ENCODE measurements around the gene SNRNP35. TPM values are rescaled to one million over a fixed set of nuclear protein-coding genes. Genes with fewer than 3 reads are reported as not detected.

SNRNP35 gene
- total and polyA plus RNA-seq, 9 of the 15 experiments (the other 6 are each of a cell fraction or from before 2014, with no cell fraction given) = 17.7 to 41.0 (median 25.5) TPM

GRCh38 chr12:123457980-123458779 is at the start of gene SNRNP35 (continued):
- no peak for TF ChIP-seq BCLAF1 (IDR thresholded peaks at IDR 0.05; ENCODE audit: borderline replicate concordance in 1 of 2, control insufficient read depth in 1 of 2, low read depth in 2 of 2, low read length in 1 of 2)
- TF ChIP-seq ZHX1 (conservative IDR thresholded peaks at IDR 0.05; ENCODE audit: low read length) = no peak
- no peak for TF ChIP-seq NR4A1 (CRISPR knock-in tag; IDR thresholded peaks at IDR 0.05)
- peak; percentile 68; the same call in 1 of the 2 replicates for TF ChIP-seq NR4A1 (tag; IDR thresholded peaks at IDR 0.05)
- peak in 1 of 2 experiments; percentile 62 for TF ChIP-seq AFF1 (IDR thresholded peaks at IDR 0.05; ENCODE audit: low read depth in 1 of 2, partially characterized antibody in 2 of 2)
- TF ChIP-seq MAX (CRISPR knock-in tag; IDR thresholded peaks at IDR 0.05) = peak; percentile 78
- peak; percentile 54 for TF ChIP-seq RBM22 (IDR thresholded peaks at IDR 0.05; ENCODE audit: low read depth, low read length, poor library complexity, severe bottlenecking)
- TF ChIP-seq E2F3 (CRISPR knock-in tag; IDR thresholded peaks at IDR 0.05) = peak; percentile 68; the same call in 1 of the 2 replicates
- TF ChIP-seq XRCC4 (IDR thresholded peaks at IDR 0.05; ENCODE audit: extremely low read depth, insufficient read depth, insufficient read length) = no peak
- peak; percentile 44 for TF ChIP-seq CREB1 (IDR thresholded peaks at IDR 0.05)
- peak; percentile 55; the same call in 1 of the 2 replicates for TF ChIP-seq CREB1 (CRISPR knock-in tag; IDR thresholded peaks at IDR 0.05)
- TF ChIP-seq SMAD4 (CRISPR knock-in tag; conservative IDR thresholded peaks at IDR 0.05) = peak; percentile 87
- no peak for TF ChIP-seq U2AF1 (optimal IDR thresholded peaks at IDR 0.05; ENCODE audit: low read depth, low read length)
- TF ChIP-seq SNRNP70 (optimal IDR thresholded peaks at IDR 0.05; ENCODE audit: low read depth, low read length) = no peak
- TF ChIP-seq ZNF175 (CRISPR knock-in tag; IDR thresholded peaks at IDR 0.05; ENCODE audit: low read depth) = 0 out of 2 replicates have a peak, but pooled peaks have one; percentile 45
- peak; percentile 41 for TF ChIP-seq NCOR1 (IDR thresholded peaks at IDR 0.05)
- no peak for TF ChIP-seq ZNF239 (CRISPR knock-in tag; IDR thresholded peaks at IDR 0.05)

Measured in K562 (cell line).